HepG2 (cell line): ENCODE data around the gene PTMA. TPM values are rescaled to one million over a fixed set of nuclear protein-coding genes. Genes with fewer than 3 reads are reported as not detected.
A peak's percentile ranks its signal among the peaks of the same experiment; 100 is the strongest.

Source experiments
- AGO2 ChIP-seq: fragments of 200-400 bp; formaldehyde crosslinking; optimal IDR thresholded peaks from 2 replicates; pipeline ENCODE3; 2017; ENCODE audit warnings: mild to moderate bottlenecking, low read depth, low read length, moderate library complexity
- CENPT ChIP-seq: sonication (generic); formaldehyde crosslinking; IDR thresholded peaks from 2 replicates; pipeline ENCODE4 v1.8.0; 2022; ENCODE audit warnings: low read depth, mild to moderate bottlenecking, moderate library complexity, missing genetic modification reagents
- HMGXB4 ChIP-seq, 2 experiments: sonication (generic) in 1 of 2; formaldehyde crosslinking in 1 of 2; IDR thresholded peaks; 2 replicates each; pipeline versions ENCODE4 v1.4.0 to v1.6.1; 2018 to 2020; ENCODE audit warnings: missing genetic modification reagents in 2 of 2, borderline replicate concordance in 1 of 2, low read depth in 1 of 2, mild to moderate bottlenecking in 1 of 2, missing biosample characterization in 1 of 2
- HNF1B ChIP-seq: sonication (generic); formaldehyde crosslinking; IDR thresholded peaks from 2 replicates; pipeline ENCODE4 v1.5.1; 2020; ENCODE audit warnings: mild to moderate bottlenecking, moderate library complexity, missing genetic modification reagents
- HOXA9 ChIP-seq: sonication (generic); formaldehyde crosslinking; IDR thresholded peaks from 2 replicates; pipeline ENCODE4 v1.8.1; 2022; ENCODE audit warnings: missing genetic modification reagents, mild to moderate bottlenecking, moderate library complexity, borderline replicate concordance
- KDM4B ChIP-seq: sonication (generic); formaldehyde crosslinking; IDR thresholded peaks from 2 replicates; pipeline ENCODE4 v1.4.0; 2020; ENCODE audit warnings: missing genetic modification reagents
- NAIF1 ChIP-seq: sonication (generic); formaldehyde crosslinking; IDR thresholded peaks from 2 replicates; pipeline ENCODE4 v1.5.0; 2020; ENCODE audit warnings: mild to moderate bottlenecking, missing genetic modification reagents, borderline replicate concordance
- RBM39 ChIP-seq: fragments of 200-400 bp; formaldehyde crosslinking; IDR thresholded peaks from one replicate; pipeline ENCODE4 v1.6.1; 2018; ENCODE audit warnings: antibody characterized with exemption, mild to moderate bottlenecking, low read depth, low read length; ENCODE audit not compliant: poor library complexity, severe bottlenecking
- SOX6 ChIP-seq, 2 experiments: fragments of 450-650 bp in 1 of 2; sonication (generic) in 1 of 2; formaldehyde crosslinking in 1 of 2; IDR thresholded peaks; 2 replicates each; pipeline versions ENCODE4 v1.4.0 to v1.6.1; 2017 to 2020; ENCODE audit warnings: antibody characterized with exemption in 1 of 2, mild to moderate bottlenecking in 1 of 2, missing genetic modification reagents in 1 of 2
- SRSF1 ChIP-seq: fragments of 200-400 bp; formaldehyde crosslinking; optimal IDR thresholded peaks from 2 replicates; pipeline ENCODE3; 2017; ENCODE audit warnings: mild to moderate bottlenecking, low read depth, low read length, moderate library complexity
- ZNF615 ChIP-seq: sonication (generic); formaldehyde crosslinking; IDR thresholded peaks from 2 replicates; pipeline ENCODE4 v1.5.0; 2020; ENCODE audit warnings: mild to moderate bottlenecking, missing genetic modification reagents, borderline replicate concordance
- ZSCAN30 ChIP-seq: sonication (generic); formaldehyde crosslinking; IDR thresholded peaks from 2 replicates; pipeline ENCODE4 v1.5.0; 2020; ENCODE audit warnings: mild to moderate bottlenecking, missing genetic modification reagents
- polyA plus RNA-seq, 8 experiments: library from polyadenylated mRNA; depleted of rRNA in 3 of 8; stranded (reverse) in 7 of 8; unstranded in 1 of 8; fragments of >200 nt; fragmentation: Illumina TruSeq in 4 of 8; extraction: Trizol in 4 of 8; gene quantifications; 2 replicates each; pipeline versions ENCODE4 v1.2.1 to v1.2.3, GENCODE V29; 2011 to 2016; ENCODE audit warnings: low read depth in 4 of 8, missing spikeins in 1 of 8, mixed read lengths in 1 of 8; ENCODE audit not compliant: insufficient read depth in 1 of 8
- total RNA-seq, 5 experiments: library from RNA; depleted of rRNA; stranded (reverse); fragments of >200 nt; fragmentation: Illumina TruSeq; extraction: Trizol; gene quantifications; 2 replicates each; pipeline ENCODE4 v1.2.3, GENCODE V29; 2016; ENCODE audit warnings: low read depth in 1 of 5
- TF ChIP-seq, protein P1 (sequence below): IDR thresholded peaks from 2 replicates; pipeline ENCODE4 v1.6.1; 2016; ENCODE audit warnings: missing genetic modification reagents, missing compliant biosample characterization
- TF ChIP-seq, protein P2 (sequence below): sonication (generic); formaldehyde crosslinking; IDR thresholded peaks from 2 replicates; pipeline ENCODE4 v1.4.0; 2020; ENCODE audit warnings: mild to moderate bottlenecking, missing genetic modification reagents
- TF ChIP-seq, protein P3 (sequence below): sonication (generic); formaldehyde crosslinking; IDR thresholded peaks from 2 replicates; pipeline ENCODE4 v1.5.1; 2020; ENCODE audit warnings: missing genetic modification reagents, mild to moderate bottlenecking, borderline replicate concordance

The PTMA gene
- total and polyA plus RNA-seq, 2 of the 13 experiments (the other 11 are each of a cell fraction or from before 2014, with no cell fraction given) = 190 to 1,086 TPM

DNA sequence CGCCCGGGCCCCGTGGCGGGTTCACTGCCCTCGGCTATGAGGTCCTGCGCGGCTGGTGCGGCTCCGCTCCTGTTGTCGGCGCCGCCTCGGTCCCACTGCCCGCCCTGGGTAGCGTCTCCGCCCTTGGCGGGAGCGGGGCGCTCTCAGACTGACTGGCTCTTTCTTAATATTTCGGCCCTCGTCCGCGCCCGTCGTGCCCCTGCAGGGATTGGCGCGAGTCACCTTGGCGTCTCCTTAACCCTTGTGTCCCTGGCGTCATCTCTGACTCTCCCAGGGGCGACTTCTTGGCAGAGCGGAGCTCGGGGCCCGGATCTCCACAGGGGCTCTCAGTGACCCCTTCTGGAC lies 1.3 kb downstream of the PTMA start (continued):
- TF ChIP-seq NAIF1 = no peak
- TF ChIP-seq ZNF615 (CRISPR knock-in tag) = no peak
- TF ChIP-seq HMGXB4 (CRISPR knock-in tag; IDR thresholded peaks at IDR 0.05; ENCODE audit: borderline replicate concordance in 1 of 2, low read depth in 1 of 2) = no peak
- TF ChIP-seq SRSF1 = peak; percentile 52
- 0 out of 2 replicates have a peak, but pooled peaks have one; percentile 9 for TF ChIP-seq HNF1B
- no peak for TF ChIP-seq CENPT (CRISPR knock-in tag)
- TF ChIP-seq, protein P1, sequence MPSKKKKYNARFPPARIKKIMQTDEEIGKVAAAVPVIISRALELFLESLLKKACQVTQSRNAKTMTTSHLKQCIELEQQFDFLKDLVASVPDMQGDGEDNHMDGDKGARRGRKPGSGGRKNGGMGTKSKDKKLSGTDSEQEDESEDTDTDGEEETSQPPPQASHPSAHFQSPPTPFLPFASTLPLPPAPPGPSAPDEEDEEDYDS (CRISPR knock-in tag) = 0 out of 2 replicates have a peak, but pooled peaks have one; percentile 0
- TF ChIP-seq, protein P2, sequence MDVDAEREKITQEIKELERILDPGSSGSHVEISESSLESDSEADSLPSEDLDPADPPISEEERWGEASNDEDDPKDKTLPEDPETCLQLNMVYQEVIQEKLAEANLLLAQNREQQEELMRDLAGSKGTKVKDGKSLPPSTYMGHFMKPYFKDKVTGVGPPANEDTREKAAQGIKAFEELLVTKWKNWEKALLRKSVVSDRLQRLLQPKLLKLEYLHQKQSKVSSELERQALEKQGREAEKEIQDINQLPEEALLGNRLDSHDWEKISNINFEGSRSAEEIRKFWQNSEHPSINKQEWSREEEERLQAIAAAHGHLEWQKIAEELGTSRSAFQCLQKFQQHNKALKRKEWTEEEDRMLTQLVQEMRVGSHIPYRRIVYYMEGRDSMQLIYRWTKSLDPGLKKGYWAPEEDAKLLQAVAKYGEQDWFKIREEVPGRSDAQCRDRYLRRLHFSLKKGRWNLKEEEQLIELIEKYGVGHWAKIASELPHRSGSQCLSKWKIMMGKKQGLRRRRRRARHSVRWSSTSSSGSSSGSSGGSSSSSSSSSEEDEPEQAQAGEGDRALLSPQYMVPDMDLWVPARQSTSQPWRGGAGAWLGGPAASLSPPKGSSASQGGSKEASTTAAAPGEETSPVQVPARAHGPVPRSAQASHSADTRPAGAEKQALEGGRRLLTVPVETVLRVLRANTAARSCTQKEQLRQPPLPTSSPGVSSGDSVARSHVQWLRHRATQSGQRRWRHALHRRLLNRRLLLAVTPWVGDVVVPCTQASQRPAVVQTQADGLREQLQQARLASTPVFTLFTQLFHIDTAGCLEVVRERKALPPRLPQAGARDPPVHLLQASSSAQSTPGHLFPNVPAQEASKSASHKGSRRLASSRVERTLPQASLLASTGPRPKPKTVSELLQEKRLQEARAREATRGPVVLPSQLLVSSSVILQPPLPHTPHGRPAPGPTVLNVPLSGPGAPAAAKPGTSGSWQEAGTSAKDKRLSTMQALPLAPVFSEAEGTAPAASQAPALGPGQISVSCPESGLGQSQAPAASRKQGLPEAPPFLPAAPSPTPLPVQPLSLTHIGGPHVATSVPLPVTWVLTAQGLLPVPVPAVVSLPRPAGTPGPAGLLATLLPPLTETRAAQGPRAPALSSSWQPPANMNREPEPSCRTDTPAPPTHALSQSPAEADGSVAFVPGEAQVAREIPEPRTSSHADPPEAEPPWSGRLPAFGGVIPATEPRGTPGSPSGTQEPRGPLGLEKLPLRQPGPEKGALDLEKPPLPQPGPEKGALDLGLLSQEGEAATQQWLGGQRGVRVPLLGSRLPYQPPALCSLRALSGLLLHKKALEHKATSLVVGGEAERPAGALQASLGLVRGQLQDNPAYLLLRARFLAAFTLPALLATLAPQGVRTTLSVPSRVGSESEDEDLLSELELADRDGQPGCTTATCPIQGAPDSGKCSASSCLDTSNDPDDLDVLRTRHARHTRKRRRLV (CRISPR knock-in tag) = peak; percentile 42; the same call in 1 of the 2 replicates
- TF ChIP-seq KDM4B (CRISPR knock-in tag) = 0 out of 2 replicates have a peak, but pooled peaks have one; percentile 27
- peak; percentile 67 for TF ChIP-seq RBM39
- no peak for TF ChIP-seq HOXA9 (CRISPR knock-in tag)
- TF ChIP-seq, protein P3, sequence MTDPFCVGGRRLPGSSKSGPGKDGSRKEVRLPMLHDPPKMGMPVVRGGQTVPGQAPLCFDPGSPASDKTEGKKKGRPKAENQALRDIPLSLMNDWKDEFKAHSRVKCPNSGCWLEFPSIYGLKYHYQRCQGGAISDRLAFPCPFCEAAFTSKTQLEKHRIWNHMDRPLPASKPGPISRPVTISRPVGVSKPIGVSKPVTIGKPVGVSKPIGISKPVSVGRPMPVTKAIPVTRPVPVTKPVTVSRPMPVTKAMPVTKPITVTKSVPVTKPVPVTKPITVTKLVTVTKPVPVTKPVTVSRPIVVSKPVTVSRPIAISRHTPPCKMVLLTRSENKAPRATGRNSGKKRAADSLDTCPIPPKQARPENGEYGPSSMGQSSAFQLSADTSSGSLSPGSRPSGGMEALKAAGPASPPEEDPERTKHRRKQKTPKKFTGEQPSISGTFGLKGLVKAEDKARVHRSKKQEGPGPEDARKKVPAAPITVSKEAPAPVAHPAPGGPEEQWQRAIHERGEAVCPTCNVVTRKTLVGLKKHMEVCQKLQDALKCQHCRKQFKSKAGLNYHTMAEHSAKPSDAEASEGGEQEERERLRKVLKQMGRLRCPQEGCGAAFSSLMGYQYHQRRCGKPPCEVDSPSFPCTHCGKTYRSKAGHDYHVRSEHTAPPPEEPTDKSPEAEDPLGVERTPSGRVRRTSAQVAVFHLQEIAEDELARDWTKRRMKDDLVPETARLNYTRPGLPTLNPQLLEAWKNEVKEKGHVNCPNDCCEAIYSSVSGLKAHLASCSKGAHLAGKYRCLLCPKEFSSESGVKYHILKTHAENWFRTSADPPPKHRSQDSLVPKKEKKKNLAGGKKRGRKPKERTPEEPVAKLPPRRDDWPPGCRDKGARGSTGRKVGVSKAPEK (CRISPR knock-in tag) = no peak
- no peak for TF ChIP-seq SOX6 (IDR thresholded peaks at IDR 0.05)
- TF ChIP-seq SOX6 (CRISPR knock-in tag; IDR thresholded peaks at IDR 0.05) = peak; percentile 39; the same call in 1 of the 2 replicates
- TF ChIP-seq ZSCAN30 = no peak
- peak; percentile 78 for TF ChIP-seq AGO2
